ENCODE data around the gene HMX1. TPM values are rescaled to one million over a fixed set of nuclear protein-coding genes. Genes with fewer than 3 reads are reported as not detected.

The HMX1 gene
- total RNA-seq, 1 experiment from 2014 or later = 0.20 TPM

DNA sequence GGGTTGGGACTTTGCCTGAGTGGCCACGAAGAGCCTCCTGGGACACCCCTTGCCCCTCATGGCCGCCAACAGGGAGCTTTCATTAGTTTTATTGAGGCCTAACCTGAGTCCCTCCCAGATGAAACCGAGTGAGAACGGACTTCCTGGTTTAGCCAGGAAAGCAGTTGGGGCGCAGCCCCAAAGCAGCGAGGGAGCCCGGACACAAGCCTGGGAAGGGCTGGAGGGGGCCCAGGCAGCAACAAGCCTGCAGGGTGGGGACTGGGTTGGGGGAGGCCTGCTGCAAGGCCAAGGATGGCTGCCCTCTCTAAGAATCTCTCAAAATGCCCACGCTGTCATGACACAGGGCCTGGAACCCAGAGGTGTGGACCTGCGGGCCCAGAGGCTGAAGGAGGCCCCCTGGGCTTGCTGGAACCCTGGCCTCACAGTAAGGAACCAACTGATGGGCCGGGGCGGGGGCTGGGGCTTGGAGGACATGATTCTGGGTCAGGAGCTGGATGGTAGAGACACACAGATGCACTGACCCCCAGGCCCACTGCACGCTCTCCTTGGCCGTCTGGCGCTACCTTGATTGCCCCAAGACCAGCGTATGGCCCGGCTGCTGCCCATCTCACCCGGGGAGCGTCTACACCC lies 5.8 kb downstream of the HMX1 start:
- H3K4me1 Mint-ChIP-seq (ENCODE audit: low read depth, unreplicated experiment) = peaks cover 6% of the 10 kb centered on the region
- H3K9me3 ChIP-seq = no peaks in the 10 kb centered on the region
- no peaks in the 10 kb centered on the region for H3K9me3 Mint-ChIP-seq (ENCODE audit: unreplicated experiment)
- H3K27me3 ChIP-seq (replicated peaks; ENCODE audit: control insufficient read depth, insufficient read depth, low read length) = no peaks in the 10 kb centered on the region
- no peak overlapping the region for H3K4me3 Mint-ChIP-seq (ENCODE audit: unreplicated experiment)
- H3K27me3 Mint-ChIP-seq (ENCODE audit: insufficient read depth, unreplicated experiment) = peaks cover 22% of the 10 kb centered on the region
- POLR2A ChIA-PET = no interaction called here
- DNase-seq = no peak
- BruUV-seq (replicated peaks) = no TSS peak
- no peaks in the 10 kb centered on the region for H3K4me1 ChIP-seq
- no peak overlapping the region for H3K4me3 ChIP-seq (ENCODE audit: low read depth, low read length)
- H3K27ac Mint-ChIP-seq (ENCODE audit: unreplicated experiment) = no peak overlapping the region
- TF ChIP-seq, protein P1, sequence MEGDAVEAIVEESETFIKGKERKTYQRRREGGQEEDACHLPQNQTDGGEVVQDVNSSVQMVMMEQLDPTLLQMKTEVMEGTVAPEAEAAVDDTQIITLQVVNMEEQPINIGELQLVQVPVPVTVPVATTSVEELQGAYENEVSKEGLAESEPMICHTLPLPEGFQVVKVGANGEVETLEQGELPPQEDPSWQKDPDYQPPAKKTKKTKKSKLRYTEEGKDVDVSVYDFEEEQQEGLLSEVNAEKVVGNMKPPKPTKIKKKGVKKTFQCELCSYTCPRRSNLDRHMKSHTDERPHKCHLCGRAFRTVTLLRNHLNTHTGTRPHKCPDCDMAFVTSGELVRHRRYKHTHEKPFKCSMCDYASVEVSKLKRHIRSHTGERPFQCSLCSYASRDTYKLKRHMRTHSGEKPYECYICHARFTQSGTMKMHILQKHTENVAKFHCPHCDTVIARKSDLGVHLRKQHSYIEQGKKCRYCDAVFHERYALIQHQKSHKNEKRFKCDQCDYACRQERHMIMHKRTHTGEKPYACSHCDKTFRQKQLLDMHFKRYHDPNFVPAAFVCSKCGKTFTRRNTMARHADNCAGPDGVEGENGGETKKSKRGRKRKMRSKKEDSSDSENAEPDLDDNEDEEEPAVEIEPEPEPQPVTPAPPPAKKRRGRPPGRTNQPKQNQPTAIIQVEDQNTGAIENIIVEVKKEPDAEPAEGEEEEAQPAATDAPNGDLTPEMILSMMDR (IDR thresholded peaks at IDR 0.05; ENCODE audit: insufficient read depth in 1 of 2, low read depth in 1 of 2, low read length in 1 of 2, severe bottlenecking in 1 of 2, unreplicated experiment in 1 of 2) = no peak
- no peaks in the 10 kb centered on the region for H3K36me3 ChIP-seq (ENCODE audit: control insufficient read depth, insufficient read depth, low read length)
- intact Hi-C loops (cut with micrococcal nuclease; ENCODE audit: unreplicated experiment) = no loop called here
- CTCF ChIA-PET = no interaction called here
- H3K36me3 Mint-ChIP-seq (ENCODE audit: insufficient read depth, unreplicated experiment) = no peaks in the 10 kb centered on the region

- H3K4me3 ChIP-seq (ENCODE audit: low read depth, low read length) = no peak overlapping the region
- CTCF ChIA-PET = interaction anchor here (0.6 kb wide), 1 partner anchor 820 kb away, joined by 3 read pairs; no protein-coding TSS in a partner anchor
- Mint-ChIP-seq H3K27ac (ENCODE audit: unreplicated experiment) (no peak overlapping the region), H3K36me3 (ENCODE audit: insufficient read depth, unreplicated experiment) (no peaks in the 10 kb centered on the region), H3K4me1 (ENCODE audit: low read depth, unreplicated experiment) (no peaks in the 10 kb centered on the region), H3K27me3 (ENCODE audit: insufficient read depth, unreplicated experiment) (peaks cover 18% of the 10 kb centered on the region), H3K4me3 (ENCODE audit: unreplicated experiment) (no peak overlapping the region), H3K9me3 (ENCODE audit: unreplicated experiment) (no peaks in the 10 kb centered on the region)
- H3K4me1 ChIP-seq = no peaks in the 10 kb centered on the region
- TF ChIP-seq, protein P1 (IDR thresholded peaks at IDR 0.05; ENCODE audit: insufficient read depth in 1 of 2, low read depth in 1 of 2, low read length in 1 of 2, severe bottlenecking in 1 of 2, unreplicated experiment in 1 of 2) = no peak
- intact Hi-C loops (cut with micrococcal nuclease; ENCODE audit: unreplicated experiment) = no loop called here
- no peaks in the 10 kb centered on the region for H3K27me3 ChIP-seq (replicated peaks; ENCODE audit: control insufficient read depth, insufficient read depth, low read length)
- no peaks in the 10 kb centered on the region for H3K9me3 ChIP-seq
- DNase-seq = no peak
- no peaks in the 10 kb centered on the region for H3K36me3 ChIP-seq (ENCODE audit: control insufficient read depth, insufficient read depth, low read length)
- no TSS peak for BruUV-seq (replicated peaks)
- POLR2A ChIA-PET = no interaction called here
Measured at GRCh38 chr4:8864912-8865680, 6.5 kb downstream of the HMX1 start.

DNA sequence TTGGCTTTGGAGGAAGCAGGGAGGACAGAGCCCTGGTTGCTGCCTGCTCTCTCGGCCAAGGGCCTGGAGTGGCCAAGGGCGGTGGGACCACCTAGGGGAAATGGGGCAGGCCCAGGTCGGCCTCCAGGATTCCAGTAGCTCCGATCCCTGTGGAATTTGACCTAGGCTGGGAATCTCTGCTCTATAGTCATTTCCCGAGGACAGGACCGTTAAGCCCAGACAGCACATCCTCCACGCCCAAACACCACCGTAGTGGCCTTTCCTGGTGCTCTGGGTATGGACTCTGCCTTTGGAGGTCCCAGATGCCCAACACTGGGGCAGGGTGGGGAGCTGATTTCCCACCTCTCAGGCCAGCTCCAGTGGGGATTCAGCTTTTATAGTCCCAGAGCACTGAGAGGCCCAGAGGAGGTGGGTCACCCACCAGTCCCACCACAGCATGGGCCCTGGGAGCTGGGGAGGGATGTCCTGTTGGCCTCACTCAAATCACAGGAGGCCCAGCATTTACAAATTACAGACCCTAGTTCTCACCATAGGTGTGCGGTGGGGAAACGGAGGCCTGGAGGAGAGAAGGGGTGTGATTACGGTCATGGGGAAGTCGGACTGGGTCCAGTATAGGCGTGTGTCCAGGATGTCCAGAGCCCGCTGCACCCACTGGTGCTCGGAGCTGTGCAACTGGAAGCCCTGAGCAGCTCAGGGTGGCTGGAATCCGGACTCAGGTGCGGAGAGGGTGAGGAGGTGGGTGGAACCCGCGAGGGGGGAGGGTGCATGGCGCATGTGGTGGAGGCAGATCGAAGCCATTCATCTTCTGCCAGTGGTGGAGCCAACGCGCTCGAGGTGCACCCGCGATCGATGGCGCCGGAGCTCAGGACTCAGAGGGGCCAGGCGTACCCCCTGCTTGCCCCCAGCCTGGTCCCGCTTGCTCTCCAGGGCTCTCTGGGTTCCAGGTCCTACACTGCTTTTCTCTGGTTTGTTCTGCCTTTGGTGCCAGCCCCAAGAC lies 7.7 kb downstream of the HMX1 start:
- no peak overlapping the region for H3K4me3 Mint-ChIP-seq (ENCODE audit: unreplicated experiment)
- ChIA-PET CTCF (no interaction called here), POLR2A (no interaction called here)
- Histone ChIP-seq H3K36me3 (ENCODE audit: control insufficient read depth, insufficient read depth, low read length) (no peaks in the 10 kb centered on the region), H3K4me3 (ENCODE audit: low read depth, low read length) (no peak overlapping the region), H3K4me1 (no peaks in the 10 kb centered on the region), H3K27me3 (replicated peaks; ENCODE audit: control insufficient read depth, insufficient read depth, low read length) (no peaks in the 10 kb centered on the region), H3K9me3 (no peaks in the 10 kb centered on the region)
- DNase-seq = no peak
- H3K27ac Mint-ChIP-seq (ENCODE audit: unreplicated experiment) = no peak overlapping the region
- no peaks in the 10 kb centered on the region for H3K9me3 Mint-ChIP-seq (ENCODE audit: unreplicated experiment)
- intact Hi-C loops (cut with micrococcal nuclease; ENCODE audit: unreplicated experiment) = no loop called here
- H3K36me3 Mint-ChIP-seq (ENCODE audit: insufficient read depth, unreplicated experiment) = no peaks in the 10 kb centered on the region
- H3K27me3 Mint-ChIP-seq (ENCODE audit: insufficient read depth, unreplicated experiment) = peaks cover 18% of the 10 kb centered on the region
- BruUV-seq (replicated peaks) = no TSS peak
- no peaks in the 10 kb centered on the region for H3K4me1 Mint-ChIP-seq (ENCODE audit: low read depth, unreplicated experiment)
- TF ChIP-seq, protein P1 (IDR thresholded peaks at IDR 0.05; ENCODE audit: insufficient read depth in 1 of 2, low read depth in 1 of 2, low read length in 1 of 2, severe bottlenecking in 1 of 2, unreplicated experiment in 1 of 2) = no peak

Data from Caco-2 (cell line).